Endometrium (tissue), 2 donors: Measurements from ENCODE around the gene GREM1.

ENCODE experiments used
- FAIRE-seq: peaks from 2 replicates; lab custom pipeline; 2012; peaks lifted over from hg19 to GRCh38; lab: Jason Lieb, UNC
- donor health status: control.
- donor health status: control.

The GREM1 gene

GRCh38 chr15:32730677-32731654, 13.2 kb downstream of the GREM1 start:
- no peak for FAIRE-seq

GRCh38 chr15:32732574-32733157, 14.9 kb downstream of the GREM1 start:
- FAIRE-seq = no peak

GRCh38 chr15:32733281-32733680, 15.5 kb downstream of the GREM1 start:
- FAIRE-seq = no peak

- FAIRE-seq = no peak
Observed at GRCh38 chr15:32735989-32736700, 18.3 kb downstream of the GREM1 start.

- no peak for FAIRE-seq
Observed at GRCh38 chr15:32736701-32737061, 18.9 kb downstream of the GREM1 start.

- no peak for FAIRE-seq
Observed at GRCh38 chr15:32737304-32737703, 19.5 kb downstream of the GREM1 start.

GRCh38 chr15:32738666-32739065, 20.9 kb downstream of the GREM1 start:
- no peak for FAIRE-seq

GRCh38 chr15:32739522-32740063, 21.8 kb downstream of the GREM1 start:
- no peak for FAIRE-seq

GRCh38 chr15:32743411-32744140, 25.8 kb downstream of the GREM1 start:
- no peak for FAIRE-seq

GRCh38 chr15:32746116-32746857, 28.5 kb downstream of the GREM1 start:
- FAIRE-seq = no peak

- FAIRE-seq = no peak
Observed at GRCh38 chr15:32747921-32748342, 30.1 kb downstream of the GREM1 start.

GRCh38 chr15:32750979-32751378, 33.2 kb downstream of the GREM1 start:
- FAIRE-seq = no peak

- peak; percentile 15 for FAIRE-seq
Observed at GRCh38 chr15:32757426-32757825, 39.6 kb downstream of the GREM1 start.

GRCh38 chr15:32763295-32763694, 45.5 kb downstream of the GREM1 start:
- no peak for FAIRE-seq

GRCh38 chr15:32765236-32765635, 47.4 kb downstream of the GREM1 start:
- no peak for FAIRE-seq

- no peak for FAIRE-seq
Observed at GRCh38 chr15:32766101-32766500, 48.3 kb downstream of the GREM1 start.

- no peak for FAIRE-seq
Observed at GRCh38 chr15:32767236-32767635, 49.4 kb downstream of the GREM1 start.

- FAIRE-seq = no peak
Observed at GRCh38 chr15:32774022-32774421, 56.2 kb downstream of the GREM1 start.

- FAIRE-seq = no peak
Observed at GRCh38 chr15:32775103-32775502, 57.3 kb downstream of the GREM1 start.

GRCh38 chr15:32778391-32779176, 60.8 kb downstream of the GREM1 start:
- FAIRE-seq = no peak
